SU-DHL-6 (cell line): ENCODE results near the gene C10orf53.

Experiments used
- EZH2phosphoT487 ChIP-seq: fragments of 200-600 bp; sonication (generic), shearing (Covaris generic); conservative IDR thresholded peaks from 2 replicates; pipeline ENCODE4 v1.6.1; 2018; ENCODE audit warnings: mild to moderate bottlenecking, antibody characterized with exemption, low read length, moderate library complexity, mixed read lengths
- TF ChIP-seq, protein P1 (sequence below): fragments of 200-600 bp; sonication (generic); IDR thresholded peaks from one replicate; pipeline ENCODE4 v1.5.1; 2017; ENCODE audit warnings: antibody characterized with exemption, mild to moderate bottlenecking, low read length, moderate library complexity; ENCODE audit not compliant: insufficient read depth, poor library complexity, severe bottlenecking

DNA sequence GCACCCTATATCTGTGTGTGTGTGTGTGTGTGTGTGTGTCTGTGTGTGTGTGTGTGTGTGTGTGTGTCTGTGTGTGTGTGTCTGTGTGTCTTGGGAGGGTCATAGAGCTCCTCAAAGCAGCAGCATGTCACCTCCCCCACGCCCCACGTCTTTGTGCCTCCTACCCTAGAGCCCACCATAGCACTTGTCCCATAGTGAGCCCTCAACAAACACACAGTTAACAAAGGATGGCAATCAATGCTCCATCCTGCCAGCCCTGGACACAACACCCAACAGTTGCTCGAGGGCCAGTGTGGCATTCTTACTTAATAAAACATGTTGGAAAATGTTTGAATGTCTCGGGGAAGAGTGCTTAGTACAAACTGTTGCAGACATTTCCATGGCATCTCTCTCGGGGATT lies 30.5 kb downstream of the C10orf53 start:
- TF ChIP-seq, protein P1, sequence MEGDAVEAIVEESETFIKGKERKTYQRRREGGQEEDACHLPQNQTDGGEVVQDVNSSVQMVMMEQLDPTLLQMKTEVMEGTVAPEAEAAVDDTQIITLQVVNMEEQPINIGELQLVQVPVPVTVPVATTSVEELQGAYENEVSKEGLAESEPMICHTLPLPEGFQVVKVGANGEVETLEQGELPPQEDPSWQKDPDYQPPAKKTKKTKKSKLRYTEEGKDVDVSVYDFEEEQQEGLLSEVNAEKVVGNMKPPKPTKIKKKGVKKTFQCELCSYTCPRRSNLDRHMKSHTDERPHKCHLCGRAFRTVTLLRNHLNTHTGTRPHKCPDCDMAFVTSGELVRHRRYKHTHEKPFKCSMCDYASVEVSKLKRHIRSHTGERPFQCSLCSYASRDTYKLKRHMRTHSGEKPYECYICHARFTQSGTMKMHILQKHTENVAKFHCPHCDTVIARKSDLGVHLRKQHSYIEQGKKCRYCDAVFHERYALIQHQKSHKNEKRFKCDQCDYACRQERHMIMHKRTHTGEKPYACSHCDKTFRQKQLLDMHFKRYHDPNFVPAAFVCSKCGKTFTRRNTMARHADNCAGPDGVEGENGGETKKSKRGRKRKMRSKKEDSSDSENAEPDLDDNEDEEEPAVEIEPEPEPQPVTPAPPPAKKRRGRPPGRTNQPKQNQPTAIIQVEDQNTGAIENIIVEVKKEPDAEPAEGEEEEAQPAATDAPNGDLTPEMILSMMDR: no peak
- no peak for TF ChIP-seq EZH2phosphoT487
